C4-2B (cell line): ENCODE results near the gene CFAP20DC.

Experiments used
- CTCF ChIP-seq: fragments of 450-650 bp; conservative IDR thresholded peaks from 2 replicates; pipeline ENCODE4 v1.5.1; 2017; ENCODE audit warnings: mild to moderate bottlenecking
- ZFX ChIP-seq: fragments of 450-650 bp; IDR thresholded peaks from 2 replicates; pipeline ENCODE4 v1.6.1; 2017

DNA sequence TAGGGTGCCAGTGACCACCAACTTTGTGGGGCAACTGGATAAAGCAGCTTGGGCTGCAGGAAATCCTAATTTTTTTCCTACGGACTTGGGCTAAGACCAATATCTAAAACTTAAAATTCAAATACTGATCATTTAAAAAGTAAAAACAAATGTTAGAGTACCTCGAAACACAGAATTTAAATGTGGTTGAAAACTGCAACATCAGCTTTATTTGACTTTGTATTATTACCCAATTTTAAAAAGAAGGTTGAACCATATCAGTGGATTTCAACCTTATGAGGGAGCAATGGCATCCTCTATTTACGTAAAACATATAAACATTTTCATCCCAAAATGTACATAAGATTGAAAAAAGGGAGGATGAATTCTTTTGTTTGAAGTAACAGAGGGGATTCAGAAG, 26.2 kb downstream of the CFAP20DC start:
- TF ChIP-seq ZFX: no peak
- no peak for TF ChIP-seq CTCF
